NCI-H2081 (cell line): ENCODE data around the gene MRPS27.
A peak's percentile ranks its signal among the peaks of the same experiment; 100 is the strongest.

ENCODE experiments used
- DNase-seq, 2 experiments: peaks; one replicate each; lab custom pipeline; 2025; lab: John Stamatoyannopoulos, UW

MRPS27 gene

DNA sequence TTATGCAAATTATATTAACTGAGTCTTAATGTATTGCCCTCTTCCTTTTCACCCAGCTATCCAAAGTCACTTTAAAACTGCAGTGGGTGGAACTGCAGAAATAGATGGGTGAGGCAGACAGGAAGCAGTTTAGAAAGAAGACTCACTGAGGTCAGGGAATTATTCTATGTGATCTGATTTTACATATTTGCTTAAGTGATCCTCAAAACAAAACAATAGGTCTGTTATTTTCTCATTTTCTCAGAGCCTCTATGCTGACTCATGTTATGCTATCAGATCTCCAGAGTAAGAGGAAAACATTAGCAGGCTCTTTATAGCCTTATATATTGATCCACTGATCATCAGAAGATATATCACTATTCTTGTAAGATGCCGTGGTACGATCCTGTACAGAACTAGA lies 63.5 kb downstream of the MRPS27 start:
- no peak for DNase-seq

DNA sequence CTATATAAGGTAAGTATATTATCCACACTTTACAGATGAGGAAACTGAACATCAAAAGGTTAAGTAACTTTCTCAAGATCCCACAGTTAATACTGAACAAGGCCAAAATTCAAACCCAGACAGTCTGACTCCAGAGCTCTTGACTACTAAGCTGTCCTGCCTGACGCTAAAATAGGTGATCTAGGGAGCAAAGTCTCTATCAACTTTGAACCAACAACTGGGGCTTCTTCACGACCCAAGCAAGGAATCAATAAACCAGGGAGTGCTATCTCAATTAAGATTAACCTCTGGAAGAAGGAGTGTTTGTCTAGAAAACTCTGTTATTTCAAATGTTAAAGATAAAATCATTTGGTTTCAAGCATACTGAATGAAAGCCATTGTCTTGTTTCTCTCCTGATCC lies 64.4 kb downstream of the MRPS27 start:
- no peak for DNase-seq

DNA sequence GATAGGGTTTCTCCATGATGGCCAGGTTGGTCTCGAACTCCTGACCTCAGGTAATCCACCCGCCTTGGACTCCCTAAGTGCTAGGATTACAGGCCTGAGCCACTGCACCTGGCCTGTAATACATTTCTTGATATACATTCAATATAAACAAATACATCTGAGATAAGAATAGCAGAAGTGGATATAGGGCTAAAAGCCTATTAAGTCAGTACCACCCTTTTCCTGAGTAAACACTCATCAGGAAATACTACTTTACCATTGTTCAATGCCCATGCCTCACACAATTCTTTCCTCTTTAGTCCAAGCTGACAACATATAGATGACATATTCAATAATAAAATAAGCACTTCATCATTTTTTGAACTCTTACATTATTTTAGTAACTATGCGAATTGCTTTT lies 64.8 kb downstream of the MRPS27 start:
- peak in 1 of 2 experiments; percentile 22 for DNase-seq

DNA sequence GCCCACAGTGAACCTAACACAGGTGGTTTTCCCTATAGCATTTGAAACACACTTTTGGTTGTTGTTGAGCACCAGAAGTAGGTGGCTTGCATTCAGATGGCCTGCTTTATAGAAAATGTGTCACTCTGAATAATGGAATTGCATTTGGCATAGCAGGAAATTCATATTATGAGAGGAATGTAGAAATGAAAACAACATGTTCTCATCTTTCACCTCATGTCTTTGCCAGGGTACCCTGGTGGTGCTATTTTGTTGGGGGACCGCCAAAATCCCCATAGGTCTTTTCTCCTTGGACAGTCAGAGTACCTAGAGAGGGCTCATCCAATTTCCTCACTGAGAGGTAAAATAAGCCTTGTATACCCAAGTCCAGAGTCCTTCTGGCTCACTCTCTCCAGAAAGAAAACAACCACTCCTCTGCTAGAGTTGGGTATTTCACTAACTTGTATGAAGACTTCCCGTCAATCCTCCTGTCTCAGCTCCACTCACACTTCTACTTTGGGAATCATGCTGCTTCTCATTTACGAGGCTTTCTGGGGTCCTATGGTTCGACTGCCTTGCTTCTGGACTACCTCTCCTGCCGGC lies 67.4 kb downstream of the MRPS27 start:
- no peak for DNase-seq

DNA sequence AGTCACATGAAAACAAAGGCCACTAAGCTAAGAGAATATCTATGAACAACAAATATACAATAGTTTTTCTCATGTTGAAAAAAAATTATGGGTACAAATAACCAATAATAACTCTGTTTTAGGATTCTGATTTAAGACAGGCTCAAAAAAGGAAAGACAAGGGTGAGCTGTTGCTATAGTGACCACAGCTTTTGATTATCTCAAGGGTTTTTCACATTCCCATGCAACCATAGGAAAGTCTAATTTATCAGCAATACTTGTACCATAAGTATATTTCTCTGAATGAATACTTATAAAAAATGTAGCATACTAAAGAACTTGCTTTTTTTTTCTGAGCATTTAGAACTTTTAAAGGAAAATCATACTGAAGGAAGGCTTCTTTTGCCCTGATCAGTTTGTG lies 68.0 kb downstream of the MRPS27 start:
- DNase-seq, result no peak

DNA sequence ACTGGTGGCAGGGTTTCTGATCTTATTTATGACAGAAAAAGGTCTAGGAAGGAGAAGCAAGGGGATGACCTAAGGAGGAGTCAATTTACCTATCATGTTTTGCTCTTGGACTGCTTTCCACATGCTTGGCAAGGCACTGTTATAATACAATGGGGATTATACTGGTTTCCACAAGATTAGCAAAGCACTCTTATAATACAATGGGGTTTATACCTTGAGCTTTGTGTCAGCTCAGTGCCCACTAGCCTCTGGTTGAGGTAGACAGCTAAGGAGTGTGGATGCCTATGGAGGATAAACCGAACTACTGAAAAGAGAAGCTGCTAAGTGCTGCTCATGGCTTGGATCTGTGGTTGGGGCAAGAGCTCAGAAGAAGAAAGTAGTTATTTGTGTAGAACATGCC lies 68.7 kb downstream of the MRPS27 start:
- no peak for DNase-seq

DNA sequence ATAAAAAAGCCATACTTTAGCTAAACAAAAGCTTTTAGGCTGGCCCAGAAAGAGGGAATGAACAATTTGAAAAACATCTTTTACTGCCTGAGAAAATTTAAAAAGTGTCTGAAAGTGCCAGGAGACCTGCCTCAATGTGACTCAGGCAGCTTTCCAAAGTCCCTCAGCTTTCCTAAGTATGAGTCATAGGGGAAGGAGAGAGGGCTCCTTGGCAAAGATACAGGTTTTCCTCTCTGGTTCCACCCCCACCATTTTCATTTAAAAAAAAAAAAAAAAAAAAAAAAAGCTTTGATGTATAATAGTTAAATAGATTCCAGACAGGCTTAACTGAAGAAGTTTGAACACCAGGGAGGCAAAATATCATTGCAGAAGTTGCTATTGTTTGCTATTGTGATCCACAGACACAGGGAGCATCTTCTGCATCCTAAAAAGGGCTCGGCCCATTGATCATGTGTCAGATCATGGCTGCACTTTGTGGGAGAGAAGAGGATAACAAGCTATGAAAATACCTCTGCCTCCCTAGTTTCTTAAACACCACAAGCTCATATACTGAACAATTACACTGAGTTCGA lies 71.5 kb downstream of the MRPS27 start:
- DNase-seq, result no peak

DNA sequence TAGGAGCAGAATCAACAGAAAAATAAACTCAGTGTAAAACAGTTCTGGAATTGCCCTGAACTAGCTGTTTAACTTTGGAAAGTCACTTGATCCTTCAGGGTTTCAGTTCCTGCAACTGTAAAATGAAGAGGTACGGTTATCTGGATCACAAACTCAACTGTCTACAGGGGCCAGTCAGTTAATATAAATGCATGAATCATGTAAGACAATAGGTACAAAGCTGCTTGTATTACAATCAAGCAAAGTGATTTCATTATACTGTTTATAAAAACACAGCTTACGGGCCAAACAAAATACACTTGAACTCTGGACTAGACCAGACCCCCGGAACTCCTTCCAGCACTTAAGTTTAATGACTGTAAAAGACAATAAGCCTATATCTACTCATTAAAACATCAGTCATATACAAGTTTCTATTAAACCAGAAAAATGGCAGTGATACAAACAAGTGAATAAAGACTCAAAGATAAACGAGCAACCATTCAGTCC lies 73.0 kb downstream of the MRPS27 start:
- DNase-seq, result no peak

DNA sequence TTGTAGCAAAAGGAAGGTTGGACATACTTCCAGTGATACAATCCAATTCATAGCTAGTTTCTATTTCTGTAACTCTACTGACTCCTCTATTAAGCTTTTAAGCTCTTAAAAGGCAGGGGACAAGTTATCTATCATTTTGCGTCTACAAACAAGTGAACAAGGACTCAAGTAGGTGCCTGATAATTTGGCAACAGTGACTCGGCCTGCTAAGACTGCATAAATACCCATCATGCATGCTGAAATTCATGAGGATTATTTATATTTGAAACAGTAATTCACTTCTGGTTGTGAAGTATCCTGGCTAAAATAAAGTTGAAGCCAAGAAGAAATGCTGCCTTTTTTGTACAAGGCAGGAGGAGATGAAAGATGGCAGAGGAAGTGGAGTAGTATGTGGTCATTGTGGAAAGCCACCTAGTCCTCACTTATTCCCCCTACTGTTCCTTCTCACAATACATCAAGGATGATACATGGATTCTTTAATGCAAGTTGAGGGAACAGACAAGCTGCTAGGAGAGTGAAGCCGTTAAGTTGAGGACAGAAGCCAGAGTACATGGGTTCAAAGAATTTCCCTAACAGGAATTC lies 74.0 kb downstream of the MRPS27 start:
- no peak for DNase-seq

DNA sequence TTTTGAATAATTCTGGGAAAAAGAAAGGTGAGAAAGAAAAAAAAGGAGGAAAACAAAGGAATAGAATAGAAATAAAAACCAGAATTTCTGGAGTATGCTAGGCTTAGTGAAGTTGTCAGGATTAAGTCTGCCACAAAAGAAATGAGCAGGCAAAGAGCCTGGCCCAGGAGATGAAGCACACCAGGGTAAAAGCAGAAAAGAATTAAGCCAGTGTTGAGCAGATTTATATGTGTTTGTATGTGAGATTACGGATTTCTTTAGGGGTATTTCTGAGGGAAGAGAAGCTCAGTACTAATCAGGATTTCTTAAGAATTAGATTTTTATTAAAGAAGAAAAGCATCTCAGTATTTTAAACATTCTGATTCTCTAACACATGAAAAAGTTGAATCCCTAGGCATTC lies 74.5 kb downstream of the MRPS27 start:
- DNase-seq, result no peak

DNA sequence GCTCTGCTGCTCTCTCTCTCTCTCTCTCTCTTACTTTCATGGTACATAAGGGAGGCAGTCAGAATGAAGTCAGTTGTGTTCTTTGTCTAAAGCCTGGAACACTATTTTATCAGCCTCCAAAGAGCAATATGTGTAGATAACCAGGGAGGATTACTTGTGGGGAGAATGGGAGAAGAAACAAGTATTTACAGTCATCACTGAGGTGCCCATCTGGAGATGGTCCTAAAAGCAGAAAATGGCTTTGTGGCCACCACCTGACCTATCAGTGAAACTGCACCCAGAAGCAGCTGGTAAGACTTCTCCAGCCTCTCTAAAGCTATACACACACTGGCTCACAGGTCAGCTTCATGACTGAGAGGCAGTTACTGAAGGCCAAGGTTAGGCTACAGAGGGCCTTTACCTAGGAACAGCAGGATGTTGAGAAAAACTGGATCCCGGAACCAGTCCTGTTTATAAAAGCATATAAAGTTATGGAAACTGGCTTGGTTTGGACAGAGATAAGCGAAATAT lies 75.1 kb downstream of the MRPS27 start:
- DNase-seq, result peak; percentile 6 to 45

DNA sequence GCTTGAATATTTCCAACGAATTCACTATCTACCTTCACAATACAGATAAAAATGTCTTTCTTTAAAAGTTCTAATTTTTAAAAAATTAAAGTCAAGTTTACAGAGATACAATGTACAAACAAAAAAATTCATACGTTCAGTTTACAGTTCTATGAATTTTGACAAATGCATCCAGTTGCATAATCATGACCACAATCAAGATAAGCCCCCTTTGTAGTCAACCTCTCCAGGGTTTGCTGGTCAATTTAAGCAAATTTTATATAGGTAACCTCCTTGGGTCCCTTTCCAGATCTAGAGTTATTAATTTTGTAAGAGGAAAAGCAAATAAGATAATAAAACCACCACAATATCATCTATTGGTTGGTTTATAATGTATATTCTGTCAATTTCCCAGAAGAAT lies 76.3 kb downstream of the MRPS27 start:
- DNase-seq, result no peak

DNA sequence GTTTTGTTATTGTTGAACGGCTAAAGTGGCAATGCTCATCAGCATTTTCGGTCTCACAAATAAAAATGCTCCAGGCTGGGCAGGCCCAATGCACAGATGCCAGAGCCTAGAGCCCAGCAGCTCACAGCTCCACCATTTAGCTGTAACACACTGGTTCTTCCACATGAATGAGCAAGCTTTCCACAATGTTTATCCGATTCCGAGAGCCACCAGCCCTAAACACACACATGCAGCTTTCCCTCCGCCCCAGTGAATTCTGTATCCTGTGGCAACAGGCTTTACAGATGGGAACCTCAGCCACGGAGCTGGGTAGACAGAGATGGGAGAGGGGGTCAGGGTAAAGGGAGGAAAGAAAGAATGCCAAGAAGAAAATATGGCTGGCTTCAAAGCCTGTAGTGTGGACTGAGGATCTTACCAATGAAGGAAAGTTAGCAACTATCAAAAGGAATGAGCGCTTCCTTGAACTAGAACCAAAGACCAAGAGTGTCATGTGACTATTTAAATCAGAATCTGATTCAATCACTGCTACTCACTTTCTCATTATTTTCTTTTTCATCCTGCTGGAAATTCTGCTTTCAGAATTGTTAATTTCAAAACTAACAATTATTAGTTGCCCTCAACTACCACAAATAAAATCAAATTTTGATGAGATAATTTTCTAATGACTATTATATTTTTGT lies 77.1 kb downstream of the MRPS27 start:
- DNase-seq, result peak; percentile 57 to 81

DNA sequence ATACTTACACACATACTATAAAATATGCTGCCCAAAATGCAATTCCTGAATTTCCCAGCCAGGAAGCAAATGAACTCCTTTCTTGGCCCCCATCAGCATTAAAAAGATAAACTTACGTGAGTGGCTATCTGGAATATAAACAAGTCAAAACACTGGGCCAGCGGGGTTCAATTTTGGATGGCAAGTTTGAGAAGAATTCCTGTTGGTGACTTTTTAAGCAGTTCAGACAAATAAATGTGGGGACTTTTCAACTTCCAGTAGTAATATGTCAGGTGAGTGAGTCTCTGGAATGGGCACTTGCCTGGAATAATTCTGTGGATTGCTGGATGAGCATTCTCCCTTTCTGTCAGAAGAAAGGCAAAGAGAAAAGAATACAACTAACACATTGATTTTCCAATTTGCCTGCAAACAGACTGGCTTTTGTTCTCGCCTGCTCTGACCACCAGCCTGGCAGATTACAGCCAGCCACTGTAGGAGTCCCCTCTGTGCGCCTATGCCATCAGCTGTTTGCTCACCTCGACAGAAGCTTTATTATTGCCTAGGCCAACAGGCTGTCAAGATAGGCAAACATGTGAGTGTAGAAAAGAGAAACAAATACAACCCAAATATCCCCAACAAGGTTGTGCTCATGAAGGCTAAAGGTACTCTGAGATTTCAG lies 78.6 kb downstream of the MRPS27 start:
- DNase-seq, result peak; percentile 33 to 75

DNA sequence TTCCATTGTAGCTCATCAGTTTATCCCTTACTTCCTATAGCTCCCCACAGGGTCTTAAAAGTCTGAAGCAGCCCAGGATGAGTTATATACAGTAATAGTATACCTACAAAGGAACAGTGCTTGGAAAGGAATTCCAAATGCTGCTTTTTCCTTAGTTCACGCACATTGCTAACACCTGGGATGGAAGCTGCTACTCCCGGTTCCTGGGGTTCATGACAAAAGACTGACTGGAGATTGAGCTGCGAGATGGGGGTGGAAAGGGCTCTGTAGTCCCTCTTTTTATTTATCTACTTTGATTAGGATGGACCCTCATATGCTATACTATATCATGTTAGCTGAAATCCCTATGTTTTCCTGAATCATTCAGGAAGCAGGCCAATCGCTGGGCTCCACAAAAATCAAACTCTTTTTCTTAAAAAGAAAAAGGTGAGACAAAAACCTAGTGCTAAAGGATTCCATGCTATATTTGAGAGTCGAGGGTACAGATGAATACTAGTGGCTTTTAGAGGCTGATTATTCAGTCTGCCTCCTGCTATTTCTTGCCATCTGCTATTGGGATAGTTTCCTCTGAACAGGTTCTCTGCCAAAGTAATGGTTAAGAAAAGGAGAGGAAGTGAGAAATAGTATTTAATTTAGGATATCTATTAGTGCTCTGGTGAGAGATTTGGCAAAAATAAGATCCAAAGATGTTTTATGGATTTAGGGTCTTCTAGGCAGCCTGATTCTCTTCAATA lies 81.2 kb downstream of the MRPS27 start:
- no peak for DNase-seq

DNA sequence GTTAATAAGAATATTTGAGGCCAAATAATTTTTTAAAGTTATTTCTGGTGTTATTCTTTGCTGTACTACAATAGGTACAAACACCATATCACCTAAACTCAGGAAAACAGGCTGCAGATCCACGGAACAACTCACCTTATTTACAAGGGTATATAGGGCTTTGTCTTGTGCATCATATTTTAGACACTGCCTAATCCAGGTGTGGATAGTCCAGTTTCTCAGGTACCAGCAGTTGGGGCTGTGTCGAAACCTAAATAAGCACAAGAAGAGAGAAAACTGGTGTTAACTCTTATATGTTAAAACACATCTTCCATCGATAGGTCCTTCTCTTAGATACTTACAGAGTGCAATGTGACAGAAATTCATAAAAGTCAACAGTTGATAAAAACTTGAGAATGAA lies 82.2 kb downstream of the MRPS27 start:
- DNase-seq, result no peak

DNA sequence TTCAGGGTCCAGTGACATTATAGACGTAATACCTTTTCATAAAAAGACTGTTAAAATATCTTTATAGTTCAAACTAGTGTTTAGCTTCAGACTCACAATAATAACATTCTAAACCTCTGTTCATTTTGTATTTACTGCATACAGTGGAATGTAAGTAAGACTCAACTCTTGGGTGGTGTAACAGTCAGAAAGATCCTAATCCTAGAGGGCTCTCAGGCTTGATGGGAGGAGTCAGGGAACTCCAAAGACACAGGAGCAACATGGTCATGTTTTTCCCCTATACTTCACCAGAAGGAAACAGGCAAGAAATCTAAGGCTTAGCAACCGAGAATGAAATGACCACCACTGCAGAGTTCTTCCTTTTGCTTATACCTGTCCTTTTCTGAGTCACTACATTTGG lies 82.6 kb downstream of the MRPS27 start:
- DNase-seq, result no peak

DNA sequence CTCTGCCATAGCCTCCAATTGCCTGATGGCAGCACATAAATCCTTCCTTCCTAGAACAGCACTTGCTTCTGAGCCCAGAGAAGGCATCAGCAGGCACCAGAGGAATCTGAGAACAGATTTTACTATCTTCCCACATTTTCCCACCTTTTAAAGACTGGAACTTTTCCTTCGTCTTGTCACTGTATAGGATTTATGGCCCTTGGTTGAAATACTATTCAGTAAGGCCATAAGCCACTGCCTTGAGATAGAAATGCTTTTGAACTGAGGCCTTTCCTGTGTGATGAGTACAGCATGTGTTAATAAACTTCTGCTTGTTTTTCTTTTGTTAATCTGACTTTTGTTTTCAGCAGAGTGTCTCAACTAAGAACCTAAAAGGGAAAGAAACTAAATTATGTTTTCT lies 84.3 kb downstream of the MRPS27 start:
- DNase-seq, result no peak

DNA sequence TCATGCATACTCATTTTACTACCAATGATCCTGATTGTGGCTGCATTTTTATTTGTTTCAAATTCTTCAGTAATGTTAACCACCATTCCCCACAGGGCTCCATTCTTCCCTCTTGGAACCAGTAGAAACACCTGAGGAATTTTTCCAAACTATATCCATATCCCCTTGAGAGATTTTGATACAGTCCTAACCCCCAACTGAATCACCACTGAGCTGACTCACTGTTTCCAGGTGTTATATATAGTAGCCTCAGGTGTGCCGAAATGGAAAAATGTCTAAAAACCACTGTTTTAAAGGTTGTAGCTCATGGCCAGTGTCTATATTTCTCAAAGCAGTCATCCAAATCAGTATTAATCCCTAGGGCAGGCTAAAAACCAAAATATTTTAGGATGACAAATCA lies 85.2 kb downstream of the MRPS27 start:
- no peak for DNase-seq

DNA sequence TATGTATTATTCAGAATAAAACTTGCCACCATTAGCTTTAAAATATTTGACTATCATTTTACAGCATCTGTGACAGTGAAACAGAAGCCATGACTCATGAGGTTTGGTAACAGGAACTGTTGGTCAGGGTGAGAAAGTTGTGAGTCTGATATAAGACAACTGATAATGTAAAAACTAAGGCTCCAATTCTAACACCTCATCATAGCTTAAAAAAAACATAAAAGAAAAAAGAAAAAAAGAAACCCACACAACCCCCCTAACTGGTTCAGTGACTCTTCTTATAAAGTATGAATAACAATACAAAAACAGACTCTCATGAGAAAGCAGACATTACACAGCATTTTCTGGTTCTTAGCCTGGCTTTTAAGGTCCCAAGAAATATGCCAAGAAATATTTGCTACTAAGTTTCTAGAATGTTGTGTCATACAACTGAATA lies 85.8 kb downstream of the MRPS27 start:
- DNase-seq, result no peak

DNA sequence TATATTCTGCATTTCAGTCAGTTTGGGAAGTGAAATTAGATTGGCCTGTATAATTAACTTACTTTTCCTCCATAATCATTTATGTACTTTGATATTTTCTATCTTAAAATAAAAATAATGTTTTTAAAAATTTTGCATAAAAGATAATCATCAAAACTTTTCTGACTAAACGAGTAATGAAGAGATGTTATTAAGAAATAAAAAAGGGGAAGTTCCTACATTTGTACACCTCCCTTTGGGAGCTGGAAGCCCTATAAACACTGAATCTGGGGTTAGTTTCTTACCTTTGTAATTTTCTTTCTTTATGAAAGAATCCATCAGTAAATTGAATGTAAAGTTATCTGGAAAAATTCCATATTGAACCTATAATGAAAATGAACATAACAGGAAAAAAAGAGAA lies 86.2 kb downstream of the MRPS27 start:
- no peak for DNase-seq

DNA sequence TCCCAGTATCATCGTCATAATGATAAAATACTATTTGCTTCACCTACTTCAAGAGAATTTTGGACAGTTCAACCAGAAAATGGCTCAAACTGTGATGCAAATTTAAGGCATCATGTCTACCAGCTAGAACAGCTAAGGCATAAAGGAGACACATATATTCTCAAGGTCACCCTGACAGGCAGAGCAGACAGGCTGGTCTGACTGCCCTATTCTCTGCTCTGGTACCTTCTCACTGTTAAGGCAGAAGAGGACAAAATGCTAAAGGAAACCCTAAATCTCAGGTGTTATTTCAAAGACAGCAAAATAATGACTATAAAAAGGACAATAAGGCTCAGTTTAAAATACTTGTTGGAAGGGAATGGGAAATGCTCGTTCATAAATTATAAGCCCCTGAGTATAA lies 87.2 kb downstream of the MRPS27 start:
- DNase-seq, result no peak
